ENCODE results near the gene ZNF423. TPM values are rescaled to one million over a fixed set of nuclear protein-coding genes. Genes with fewer than 3 reads are reported as not detected.

Gene ZNF423
- total and polyA plus RNA-seq, 2 experiments from 2014 or later: 0.43 to 0.49 TPM

DNA sequence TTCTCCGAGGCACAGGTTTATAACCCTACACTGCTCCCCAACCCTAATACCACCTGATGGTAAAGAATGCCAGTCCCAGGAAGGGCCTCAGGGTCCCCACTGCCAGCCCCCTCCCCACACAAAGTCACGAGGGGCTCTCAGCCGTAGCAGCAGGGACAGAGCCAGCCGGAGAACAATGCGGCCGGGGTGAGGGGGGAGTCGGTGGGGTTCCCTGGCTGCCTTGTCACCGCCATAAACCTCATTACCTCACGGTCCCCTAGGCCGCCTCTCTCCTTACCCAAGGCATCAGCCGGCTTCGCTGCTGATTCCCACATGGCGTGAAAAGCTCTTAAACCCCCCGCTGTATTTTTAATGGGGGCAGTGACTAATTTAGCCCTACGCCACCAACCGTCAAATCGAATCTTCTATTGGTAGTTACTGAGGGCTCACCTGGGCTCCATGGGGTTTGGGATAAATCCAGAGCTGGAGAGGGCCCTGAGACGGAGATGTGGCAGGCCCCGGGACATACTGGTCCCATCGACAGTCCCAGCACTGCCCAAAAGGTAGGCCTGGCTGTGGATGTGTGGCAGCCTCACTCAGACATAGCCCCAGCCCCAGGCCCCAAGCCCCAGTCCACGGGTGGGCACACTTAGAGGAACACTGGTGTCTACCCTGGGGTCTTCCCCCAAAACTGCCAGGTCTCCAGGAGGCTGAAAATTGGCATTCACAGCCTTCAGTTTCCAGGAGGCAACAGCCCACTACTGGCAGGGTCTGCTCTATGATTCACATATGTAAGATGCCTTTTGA lies 367.0 kb downstream of the ZNF423 start:
- no peak overlapping the region for H3K27ac ChIP-seq
- no peak overlapping the region for H2AFZ ChIP-seq
- no peak overlapping the region for H3K4me3 ChIP-seq
- H4K20me1 ChIP-seq (ENCODE audit: insufficient read depth): no peaks in the 10 kb centered on the region
- no peak for DNase-seq
- TF ChIP-seq EZH2phosphoT487 (IDR thresholded peaks at IDR 0.05; ENCODE audit: insufficient read depth, low read depth): no peak
- no peak for TF ChIP-seq EZH2 (IDR thresholded peaks at IDR 0.05; ENCODE audit: insufficient read depth, poor library complexity, severe bottlenecking)
- no peaks in the 10 kb centered on the region for H3K9me3 ChIP-seq (ENCODE audit: low read depth)
- H3K9ac ChIP-seq: no peak overlapping the region
- no peaks in the 10 kb centered on the region for H3K36me3 ChIP-seq (ENCODE audit: low read depth)
- no peak overlapping the region for H3K4me2 ChIP-seq (ENCODE audit: unreplicated experiment)
- no peaks in the 10 kb centered on the region for H3K79me2 ChIP-seq (ENCODE audit: insufficient read depth)
- no peaks in the 10 kb centered on the region for H3F3A ChIP-seq (ENCODE audit: insufficient read depth)
- H3K27me3 ChIP-seq (replicated peaks; ENCODE audit: insufficient read depth): 0 out of 2 replicates have a peak, but pooled peaks cover 5% of the 10 kb centered on the region
- H3K9me2 ChIP-seq (ENCODE audit: insufficient read depth): no peaks in the 10 kb centered on the region
- H3K4me1 ChIP-seq (ENCODE audit: insufficient read depth): no peaks in the 10 kb centered on the region
- WGBS, 2 experiments (ENCODE audit: low coverage in 1 of 2, low lambda C conversion rate in 2 of 2, missing lambda C conversion rate in 2 of 2): 67 to 69% methylated on average over 18 to 21 of the region's 21 CpGs
- in situ Hi-C loops (cut with MboI): no loop called here

GRCh38 chr16:49488336-49488735 lies 367.6 kb downstream of the ZNF423 start:
- Histone ChIP-seq H3K27me3 (replicated peaks; ENCODE audit: insufficient read depth) (0 out of 2 replicates have a peak, but pooled peaks cover 7% of the 10 kb centered on the region), H3K4me1 (ENCODE audit: insufficient read depth) (no peaks in the 10 kb centered on the region), H3K4me2 (ENCODE audit: unreplicated experiment) (no peak overlapping the region), H3K79me2 (ENCODE audit: insufficient read depth) (no peaks in the 10 kb centered on the region), H3F3A (ENCODE audit: insufficient read depth) (no peaks in the 10 kb centered on the region), H3K36me3 (ENCODE audit: low read depth) (no peaks in the 10 kb centered on the region), H3K27ac (no peak overlapping the region), H2AFZ (no peak overlapping the region), H3K4me3 (no peak overlapping the region), H3K9me2 (ENCODE audit: insufficient read depth) (no peaks in the 10 kb centered on the region), H3K9ac (no peak overlapping the region), H4K20me1 (ENCODE audit: insufficient read depth) (no peaks in the 10 kb centered on the region), H3K9me3 (ENCODE audit: low read depth) (no peaks in the 10 kb centered on the region)
- WGBS, 2 experiments (ENCODE audit: low coverage in 1 of 2, low lambda C conversion rate in 2 of 2, missing lambda C conversion rate in 2 of 2): 56 to 61% methylated on average over 4 of the region's 4 CpGs
- DNase-seq: no peak
- in situ Hi-C loops (cut with MboI): no loop called here
- TF ChIP-seq EZH2phosphoT487 (IDR thresholded peaks at IDR 0.05; ENCODE audit: insufficient read depth, low read depth): no peak
- TF ChIP-seq EZH2 (IDR thresholded peaks at IDR 0.05; ENCODE audit: insufficient read depth, poor library complexity, severe bottlenecking): no peak

GRCh38 chr16:49487746-49488145 lies 368.2 kb downstream of the ZNF423 start:
- Histone ChIP-seq H3K27me3 (replicated peaks; ENCODE audit: insufficient read depth) (0 out of 2 replicates have a peak, but pooled peaks cover 7% of the 10 kb centered on the region), H3K4me2 (ENCODE audit: unreplicated experiment) (no peak overlapping the region), H3K27ac (no peak overlapping the region), H3K9me3 (ENCODE audit: low read depth) (no peaks in the 10 kb centered on the region), H3K36me3 (ENCODE audit: low read depth) (no peaks in the 10 kb centered on the region), H3K79me2 (ENCODE audit: insufficient read depth) (no peaks in the 10 kb centered on the region), H3K4me3 (no peak overlapping the region), H3K4me1 (ENCODE audit: insufficient read depth) (no peaks in the 10 kb centered on the region), H3K9ac (no peak overlapping the region), H4K20me1 (ENCODE audit: insufficient read depth) (no peaks in the 10 kb centered on the region), H3K9me2 (ENCODE audit: insufficient read depth) (no peaks in the 10 kb centered on the region), H2AFZ (no peak overlapping the region), H3F3A (ENCODE audit: insufficient read depth) (no peaks in the 10 kb centered on the region)
- in situ Hi-C loops (cut with MboI): no loop called here
- 39 to 40% methylated on average over 4 of the region's 4 CpGs for WGBS, 2 experiments (ENCODE audit: low coverage in 1 of 2, low lambda C conversion rate in 2 of 2, missing lambda C conversion rate in 2 of 2)
- no peak for DNase-seq
- TF ChIP-seq EZH2 (IDR thresholded peaks at IDR 0.05; ENCODE audit: insufficient read depth, poor library complexity, severe bottlenecking): no peak
- no peak for TF ChIP-seq EZH2phosphoT487 (IDR thresholded peaks at IDR 0.05; ENCODE audit: insufficient read depth, low read depth)

DNA sequence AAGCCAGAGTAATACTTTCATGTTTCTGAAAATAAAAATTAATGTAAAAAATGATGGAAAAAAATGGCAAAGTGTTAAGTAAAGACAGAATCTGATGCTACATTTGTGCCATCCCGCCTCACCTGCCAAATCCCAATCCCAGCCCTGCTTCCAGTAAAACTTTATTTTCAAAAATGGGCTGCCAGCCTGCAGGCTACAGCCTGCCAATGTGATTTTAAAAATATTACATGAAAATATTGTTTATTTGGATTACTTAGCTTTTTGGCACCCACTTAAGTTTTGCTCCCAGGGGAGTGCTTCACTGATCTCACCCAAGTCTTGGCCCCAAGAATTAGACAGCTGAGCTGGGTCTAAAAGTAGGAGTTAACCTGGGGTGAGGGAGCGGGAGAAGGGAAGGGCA lies 369.5 kb downstream of the ZNF423 start:
- Histone ChIP-seq H3K36me3 (ENCODE audit: low read depth) (no peaks in the 10 kb centered on the region), H3K79me2 (ENCODE audit: insufficient read depth) (no peaks in the 10 kb centered on the region), H3K9me2 (ENCODE audit: insufficient read depth) (no peaks in the 10 kb centered on the region), H4K20me1 (ENCODE audit: insufficient read depth) (no peaks in the 10 kb centered on the region), H3K9ac (no peak overlapping the region), H3K9me3 (ENCODE audit: low read depth) (no peaks in the 10 kb centered on the region), H3K4me2 (ENCODE audit: unreplicated experiment) (no peak overlapping the region), H3K27ac (no peak overlapping the region), H2AFZ (no peak overlapping the region), H3K4me3 (no peak overlapping the region), H3F3A (ENCODE audit: insufficient read depth) (no peaks in the 10 kb centered on the region), H3K27me3 (replicated peaks; ENCODE audit: insufficient read depth) (peaks cover 14% of the 10 kb centered on the region; the same call in 1 of the 2 replicates), H3K4me1 (ENCODE audit: insufficient read depth) (no peaks in the 10 kb centered on the region)
- TF ChIP-seq EZH2 (IDR thresholded peaks at IDR 0.05; ENCODE audit: insufficient read depth, poor library complexity, severe bottlenecking) (no peak), EZH2phosphoT487 (IDR thresholded peaks at IDR 0.05; ENCODE audit: insufficient read depth, low read depth) (no peak)
- 38 to 43% methylated on average over 2 of the region's 2 CpGs for WGBS, 2 experiments (ENCODE audit: low coverage in 1 of 2, low lambda C conversion rate in 2 of 2, missing lambda C conversion rate in 2 of 2)
- in situ Hi-C loops (cut with MboI): no loop called here
- DNase-seq: no peak

All from GM23248 (cell line).